ENCODE measurements around the gene PDHA2.
"Not testable (repeated sequence)": the region's sequence is repeated elsewhere in the genome, so short reads cannot be mapped to it uniquely, and the experiment has no call there.

PDHA2 gene

GRCh38 chr4:95839891-95840290 lies at the start of gene PDHA2:
Gene PDHA2 (plus strand): TSS chr4:95840093. CDS start chr4:95840151, 58 bp downstream.
- no peak for DNase-seq

- DNase-seq: no peak
Measured at GRCh38 chr4:95798003-95798402, 41.9 kb upstream of the PDHA2 start.

GRCh38 chr4:95798727-95799126 lies 41.2 kb upstream of the PDHA2 start:
- DNase-seq: no peak

GRCh38 chr4:95821867-95822266 lies 18.0 kb upstream of the PDHA2 start:
- DNase-seq: no peak

GRCh38 chr4:95825546-95825945 lies 14.3 kb upstream of the PDHA2 start:
- no peak for DNase-seq

- no peak for DNase-seq
Measured at GRCh38 chr4:95830651-95831050, 9.2 kb upstream of the PDHA2 start.

GRCh38 chr4:95831166-95831565 lies 8.7 kb upstream of the PDHA2 start:
- no peak for DNase-seq

GRCh38 chr4:95833711-95834194 lies 6.1 kb upstream of the PDHA2 start:
- no peak for DNase-seq

- DNase-seq: no peak
Measured at GRCh38 chr4:95835672-95836071, 4.2 kb upstream of the PDHA2 start.

GRCh38 chr4:95838192-95838591 lies 1.7 kb upstream of the PDHA2 start:
- no peak for DNase-seq

- DNase-seq: no peak
Measured at GRCh38 chr4:95847908-95848460, 8.1 kb downstream of the PDHA2 start.

- DNase-seq: no peak
Measured at GRCh38 chr4:95850161-95850560, 10.3 kb downstream of the PDHA2 start.

GRCh38 chr4:95857761-95858160 lies 17.9 kb downstream of the PDHA2 start:
- no peak for DNase-seq

GRCh38 chr4:95867919-95868318 lies 28.0 kb downstream of the PDHA2 start:
- DNase-seq: no peak

- DNase-seq: not testable (repeated sequence)
Measured at GRCh38 chr4:95869414-95869813, 29.5 kb downstream of the PDHA2 start.

- DNase-seq: no peak
Measured at GRCh38 chr4:95869961-95870500, 30.1 kb downstream of the PDHA2 start.

GRCh38 chr4:95877636-95878035 lies 37.7 kb downstream of the PDHA2 start:
- DNase-seq: no peak

GRCh38 chr4:95887551-95887950 lies 47.7 kb downstream of the PDHA2 start:
- DNase-seq: no peak

GRCh38 chr4:95889662-95890061 lies 49.8 kb downstream of the PDHA2 start:
- DNase-seq: no peak
